Stimulated activated CD4-positive, alpha-beta T cell treated with anti-CD3 and anti-CD28 coated beads, Interleukin-2, amount 100 ng/mL, for 48 hours (primary cell): Measurements from ENCODE around the gene NFIX.

Experiments used
- DNase-seq, 2 donors: peaks; one replicate each; pipeline ENCODE4 v3.0.0-alpha.2; 2020

Gene NFIX

GRCh38 chr19:13095934-13096927 lies 101.0 kb downstream of the NFIX start:
- DNase-seq = no peak

GRCh38 chr19:13097033-13097462 lies 101.8 kb downstream of the NFIX start:
- no peak for DNase-seq

- DNase-seq = no peak
Measured at GRCh38 chr19:13097463-13098258, 102.4 kb downstream of the NFIX start.

GRCh38 chr19:13098277-13099072 lies 103.2 kb downstream of the NFIX start:
- no peak for DNase-seq

- DNase-seq = peak in 1 of 2 donors; percentile 69
Measured at GRCh38 chr19:13099073-13099999, 104.1 kb downstream of the NFIX start.

- DNase-seq = peak in 1 of 2 donors; percentile 71
Measured at GRCh38 chr19:13100031-13100588, 104.8 kb downstream of the NFIX start.

- no peak for DNase-seq
Measured at GRCh38 chr19:13100841-13101589, 105.7 kb downstream of the NFIX start.

- no peak for DNase-seq
Measured at GRCh38 chr19:13101590-13102415, 106.5 kb downstream of the NFIX start.

- no peak for DNase-seq
Measured at GRCh38 chr19:13102416-13102665, 107.1 kb downstream of the NFIX start.

- peak in 1 of 2 donors; percentile 29 for DNase-seq
Measured at GRCh38 chr19:13102666-13103580, 107.6 kb downstream of the NFIX start, which contains the start of gene LYL1. Gene LYL1, minus strand, starts transcription at chr19:13102858. Its CDS starts 1,687 bp downstream, at chr19:13101171.

- no peak for DNase-seq
Measured at GRCh38 chr19:13103581-13104359, 108.5 kb downstream of the NFIX start.

GRCh38 chr19:13104360-13104847 lies 109.1 kb downstream of the NFIX start:
- peak; percentile 66 to 76 for DNase-seq

GRCh38 chr19:13104848-13105711 lies 109.8 kb downstream of the NFIX start:
- no peak for DNase-seq

GRCh38 chr19:13109361-13110098 lies 114.3 kb downstream of the NFIX start:
- no peak for DNase-seq

GRCh38 chr19:13110099-13110610 lies 114.9 kb downstream of the NFIX start:
- no peak for DNase-seq

- DNase-seq = no peak
Measured at GRCh38 chr19:13112555-13112954, 117.3 kb downstream of the NFIX start.
